Common myeloid progenitor, CD34-positive (primary cell): ENCODE data around the gene PLA2G2D.

Source experiments
- CTCF ChIA-PET: fragments of 350-600 bp; sonication (Branson Sonifier 250); formaldehyde crosslinking; loops from one replicate; lab custom pipeline; 2021; ENCODE audit warnings: antibody characterized with exemption; lab: Charles Lee
- POLR2A ChIA-PET: fragments of 350-600 bp; sonication (Branson Sonifier 250); formaldehyde crosslinking; loops from one replicate; lab custom pipeline; 2021; ENCODE audit warnings: antibody characterized with exemption; lab: Charles Lee
- DNase-seq, 3 donors: peaks; one replicate each; pipeline versions ENCODE4 v3.0.0 to v3.0.0-alpha.2; 2013
- H3K27ac ChIP-seq, 2 experiments: 1 replicate in 1 of 2; 2 replicates in 1 of 2; pipeline ENCODE4 v1.7.0; 2013; ENCODE audit warnings: inconsistent platforms in 2 of 2, low read length in 2 of 2, mild to moderate bottlenecking in 2 of 2, low read depth in 1 of 2, moderate library complexity in 1 of 2; ENCODE audit not compliant: severe bottlenecking in 2 of 2, insufficient read depth in 1 of 2, poor library complexity in 1 of 2
- H3K27me3 ChIP-seq, 5 experiments: replicated peaks in 2 of 5; 1 replicate in 3 of 5; 2 replicates in 2 of 5; pipeline versions ENCODE4 v1.6.1 to v1.7.0; 2013; ENCODE audit warnings: low read length in 4 of 5, mild to moderate bottlenecking in 2 of 5, moderate library complexity in 2 of 5, inconsistent platforms in 1 of 5; ENCODE audit not compliant: insufficient read depth in 5 of 5, control insufficient read depth in 4 of 5
- H3K36me3 ChIP-seq, 4 experiments: 1 replicate in 2 of 4; 2 replicates in 2 of 4; pipeline versions ENCODE4 v1.6.1 to v1.7.0; 2013; ENCODE audit warnings: low read length in 3 of 4, control low read depth in 1 of 4, mild to moderate bottlenecking in 1 of 4; ENCODE audit not compliant: control insufficient read depth in 4 of 4, insufficient read depth in 4 of 4
- H3K4me1 ChIP-seq, 4 experiments: 1 replicate in 3 of 4; 2 replicates in 1 of 4; pipeline versions ENCODE4 v1.6.1 to v1.7.1; 2013; ENCODE audit warnings: low read length in 3 of 4, mild to moderate bottlenecking in 3 of 4, control low read depth in 1 of 4, inconsistent platforms in 1 of 4, moderate library complexity in 1 of 4; ENCODE audit not compliant: control insufficient read depth in 4 of 4, insufficient read depth in 4 of 4; ENCODE audit errors: control extremely low read depth in 1 of 4
- H3K4me3 ChIP-seq, 7 experiments: 1 replicate in 4 of 7; 2 replicates in 3 of 7; pipeline versions ENCODE4 v1.5.1 to v1.7.0; 2013; ENCODE audit warnings: mild to moderate bottlenecking in 7 of 7, low read length in 6 of 7, moderate library complexity in 6 of 7, inconsistent platforms in 2 of 7, low read depth in 2 of 7, control low read depth in 1 of 7; ENCODE audit not compliant: insufficient read depth in 4 of 7, control insufficient read depth in 1 of 7; ENCODE audit errors: extremely low read depth in 1 of 7
- H3K9me3 ChIP-seq, 5 experiments: 1 replicate in 4 of 5; 2 replicates in 1 of 5; pipeline versions ENCODE4 v1.6.1 to v1.7.1; 2013; ENCODE audit warnings: low read length in 4 of 5, mild to moderate bottlenecking in 2 of 5, inconsistent platforms in 1 of 5, low read depth in 1 of 5, moderate library complexity in 1 of 5; ENCODE audit not compliant: control insufficient read depth in 4 of 5, insufficient read depth in 2 of 5; ENCODE audit errors: control extremely low read depth in 1 of 5
- whole genome bisulfite sequencing: methylation state at CpG from one replicate; pipeline ENCODE4 v1.1.5; 2013; ENCODE audit not compliant: insufficient coverage; 5-methylcytosine and 5-hydroxymethylcytosine counted together

PLA2G2D gene

GRCh38 chr1:20126041-20126805 is 6.9 kb upstream of the PLA2G2D start:
- Histone ChIP-seq H3K4me1 (peaks cover 0 to 2% (median 0%) of the 10 kb centered on the region in 4 experiments), H3K27ac (no peak overlapping the region), H3K4me3 (no peak overlapping the region), H3K36me3 (no peaks in the 10 kb centered on the region), H3K27me3 (peaks cover 0 to 23% (median 3%) of the 10 kb centered on the region in 5 experiments), H3K9me3 (peaks cover 0 to 10% (median 5%) of the 10 kb centered on the region in 5 experiments)
- DNase-seq = no peak
- WGBS = 94% methylated on average over 5 of the region's 9 CpGs
- ChIA-PET CTCF (no interaction called here), POLR2A (no interaction called here)

- Histone ChIP-seq H3K4me1 (peaks cover 0 to 2% (median 0%) of the 10 kb centered on the region in 4 experiments), H3K36me3 (no peaks in the 10 kb centered on the region), H3K9me3 (peaks cover 0 to 10% (median 5%) of the 10 kb centered on the region in 5 experiments), H3K27ac (no peak overlapping the region), H3K27me3 (peaks cover 0 to 31% (median 8%) of the 10 kb centered on the region in 5 experiments), H3K4me3 (no peak overlapping the region)
- ChIA-PET CTCF (no interaction called here), POLR2A (no interaction called here)
- DNase-seq = no peak
- 85% methylated on average over 9 of the region's 10 CpGs for WGBS
Measured at GRCh38 chr1:20125100-20125499, 5.8 kb upstream of the PLA2G2D start.

GRCh38 chr1:20124456-20125057 is 5.2 kb upstream of the PLA2G2D start:
- 86% methylated on average over 4 of the region's 7 CpGs for WGBS
- peaks cover 0 to 2% (median 0%) of the 10 kb centered on the region in 4 experiments for H3K4me1 ChIP-seq
- DNase-seq = peak in 2 of 3 donors; percentile 29 to 39

GRCh38 chr1:20123722-20124455 is 4.6 kb upstream of the PLA2G2D start:
- peak in 2 of 3 donors; percentile 34 to 50 for DNase-seq
- Histone ChIP-seq H3K4me1 (peaks cover 0 to 2% (median 0%) of the 10 kb centered on the region in 4 experiments), H3K9me3 (peaks cover 0 to under 1% (median 0%) of the 10 kb centered on the region in 5 experiments), H3K4me3 (no peak overlapping the region), H3K27me3 (peaks cover 0 to 35% (median 8%) of the 10 kb centered on the region in 5 experiments), H3K27ac (no peak overlapping the region), H3K36me3 (no peaks in the 10 kb centered on the region)
- POLR2A ChIA-PET = no interaction called here
- 24% methylated on average over 5 of the region's 10 CpGs for WGBS
- CTCF ChIA-PET = no interaction called here

More at GRCh38 chr1:20124456-20125057, 5.2 kb upstream of the PLA2G2D start:
- POLR2A ChIA-PET = no interaction called here
- no peak overlapping the region for H3K4me3 ChIP-seq
- no peak overlapping the region for H3K27ac ChIP-seq
- no peaks in the 10 kb centered on the region for H3K36me3 ChIP-seq
- peaks cover 0 to 33% (median 8%) of the 10 kb centered on the region in 5 experiments for H3K27me3 ChIP-seq
- CTCF ChIA-PET = no interaction called here
- H3K9me3 ChIP-seq = peaks cover 0 to 4% (median under 1%) of the 10 kb centered on the region in 5 experiments

- POLR2A ChIA-PET = no interaction called here
- H3K4me1 ChIP-seq = peaks cover 0 to 2% (median 0%) of the 10 kb centered on the region in 4 experiments
- no peaks in the 10 kb centered on the region for H3K9me3 ChIP-seq
- no peak for DNase-seq
- H3K27me3 ChIP-seq = peaks cover 0 to 35% (median 8%) of the 10 kb centered on the region in 5 experiments
- no peak overlapping the region for H3K27ac ChIP-seq
- CTCF ChIA-PET = no interaction called here
- H3K4me3 ChIP-seq = no peak overlapping the region
- no peaks in the 10 kb centered on the region for H3K36me3 ChIP-seq
- 95% methylated on average over 4 of the region's 4 CpGs for WGBS
Measured at GRCh38 chr1:20120796-20121195, 1.5 kb upstream of the PLA2G2D start.

- Histone ChIP-seq H3K9me3 (no peaks in the 10 kb centered on the region), H3K27me3 (peaks cover 0 to 19% (median 10%) of the 10 kb centered on the region in 5 experiments), H3K4me1 (no peaks in the 10 kb centered on the region), H3K36me3 (no peaks in the 10 kb centered on the region), H3K27ac (no peak overlapping the region), H3K4me3 (no peak overlapping the region)
- no peak for DNase-seq
- ChIA-PET POLR2A (no interaction called here), CTCF (no interaction called here)
Measured at GRCh38 chr1:20117236-20117635, 2.1 kb downstream of the PLA2G2D start.
